OCI-LY7 (cell line): ENCODE measurements around the gene HIPK3. TPM values are rescaled to one million over a fixed set of nuclear protein-coding genes. Genes with fewer than 3 reads are reported as not detected.

Source experiments
- BruUV-seq: library from RNA; stranded (reverse); fragments of 400-500 nt; replicated peaks from 2 replicates; lab custom pipeline; 2021; lab: Mats Ljungman, UMichigan
- CTCF ChIA-PET: fragments of 300-600 bp; sonication (Branson Sonifier 250); formaldehyde crosslinking; loops from one replicate; lab custom pipeline; 2022; ENCODE audit warnings: antibody characterized with exemption; ENCODE audit not compliant: unreplicated experiment; lab: Charles Lee
- POLR2A ChIA-PET: fragments of 300-600 bp; sonication (Branson Sonifier 250); formaldehyde crosslinking; loops from one replicate; lab custom pipeline; 2022; ENCODE audit warnings: antibody characterized with exemption; lab: Charles Lee
- DNase-seq: peaks from one replicate; pipeline ENCODE4 v3.0.0-alpha.2; 2015; ENCODE audit warnings: low spot score
- H2AFZ ChIP-seq: fragments of 200-600 bp; sonication (generic), shearing (Covaris generic); 2 replicates; pipeline ENCODE4 v1.6.1; 2014; ENCODE audit warnings: mild to moderate bottlenecking, antibody characterized with exemption, low read length, moderate library complexity
- H3K27ac ChIP-seq: fragments of 200-600 bp; sonication (generic); 2 replicates; pipeline ENCODE4 v1.5.1; 2014; ENCODE audit warnings: mixed run types, low read depth, mild to moderate bottlenecking, moderate library complexity, low read length, inconsistent platforms; ENCODE audit not compliant: poor library complexity, severe bottlenecking
- H3K36me3 ChIP-seq: fragments of 200-600 bp; sonication (generic); 2 replicates; pipeline ENCODE4 v1.6.1; 2014; ENCODE audit warnings: mild to moderate bottlenecking, antibody characterized with exemption, low read length, moderate library complexity, mixed read lengths; ENCODE audit not compliant: insufficient read depth
- H3K4me1 ChIP-seq: fragments of 200-600 bp; sonication (generic); 2 replicates; pipeline ENCODE4 v1.5.1; 2014; ENCODE audit warnings: mild to moderate bottlenecking, low read length; ENCODE audit not compliant: insufficient read depth, poor library complexity, severe bottlenecking
- H3K4me2 ChIP-seq: fragments of 200-600 bp; sonication (generic); 2 replicates; pipeline ENCODE4 v1.6.1; 2014; ENCODE audit warnings: mild to moderate bottlenecking, low read length
- H3K4me3 ChIP-seq: fragments of 200-600 bp; sonication (generic); 2 replicates; pipeline ENCODE4 v1.5.1; 2014; ENCODE audit warnings: mild to moderate bottlenecking, low read depth, low read length; ENCODE audit not compliant: poor library complexity, severe bottlenecking
- H3K79me2 ChIP-seq: fragments of 200-600 bp; sonication (generic); 2 replicates; pipeline ENCODE4 v1.6.1; 2016; ENCODE audit warnings: low read depth, mild to moderate bottlenecking, low read length, moderate library complexity, mixed read lengths; ENCODE audit not compliant: insufficient read depth
- H3K9me2 ChIP-seq: fragments of 200-600 bp; sonication (generic); 2 replicates; pipeline ENCODE4 v1.6.1; 2016; ENCODE audit warnings: mild to moderate bottlenecking, low read length, mixed read lengths; ENCODE audit not compliant: insufficient read depth
- H3K9me3 ChIP-seq: fragments of 200-600 bp; sonication (generic); 2 replicates; pipeline ENCODE4 v1.6.1; 2014; ENCODE audit warnings: mild to moderate bottlenecking, mixed run types, low read length, mixed read lengths
- H4K20me1 ChIP-seq: fragments of 200-600 bp; sonication (generic); 2 replicates; pipeline ENCODE4 v1.6.1; 2014; ENCODE audit warnings: mild to moderate bottlenecking, antibody characterized with exemption, low read length, moderate library complexity, mixed read lengths; ENCODE audit not compliant: insufficient read depth
- CTCF ChIP-seq: fragments of 200-600 bp; sonication (generic); conservative IDR thresholded peaks from 2 replicates; pipeline ENCODE4 v1.5.1; 2014; ENCODE audit warnings: mild to moderate bottlenecking, antibody characterized with exemption, low read length, moderate library complexity, mixed read lengths
- EZH2phosphoT487 ChIP-seq: fragments of 200-600 bp; sonication (generic); IDR thresholded peaks from 2 replicates; pipeline ENCODE4 v1.6.1; 2018; ENCODE audit warnings: low read depth, borderline replicate concordance, mild to moderate bottlenecking, mixed run types, antibody characterized with exemption, low read length, moderate library complexity, mixed read lengths
- intact Hi-C: fragments of 100-400 bp; cut with micrococcal nuclease; formaldehyde crosslinking; loops from one replicate; pipeline ENCODE4 v1.10.0; 2022; ENCODE audit not compliant: unreplicated experiment
- total RNA-seq, 2 experiments: library from RNA; depleted of rRNA in 1 of 2; stranded (reverse); fragments of >200 nt in 1 of 2; shearing (Covaris generic) in 1 of 2; gene quantifications; 2 replicates each; pipeline ENCODE4 v1.2.3, GENCODE V29; 2014 to 2022

Gene HIPK3
- total RNA-seq, 2 experiments from 2014 or later = 19.0 to 28.4 TPM

- no peaks in the 10 kb centered on the region for H3K9me3 ChIP-seq
- no peaks in the 10 kb centered on the region for H3K9me2 ChIP-seq
- peak overlapping the region; percentile 75 for H3K4me3 ChIP-seq
- ChIA-PET POLR2A (interaction anchor here (1.0 to 3.6 kb wide), 3 partner anchors 12 to 102 kb away, joined by 3 to 20 read pairs (median 6); no protein-coding TSS in a partner anchor), CTCF (no interaction called here)
- H3K36me3 ChIP-seq = no peaks in the 10 kb centered on the region; the same call in 1 of the 2 replicates
- no peak overlapping the region; the same call in 1 of the 2 replicates for H2AFZ ChIP-seq
- H3K79me2 ChIP-seq = peaks cover 62% of the 10 kb centered on the region
- peak; percentile 55 for DNase-seq
- 0 out of 2 replicates have a peak, but pooled peaks have one; percentile 28 for TF ChIP-seq CTCF
- no peak for TF ChIP-seq EZH2phosphoT487
- peak overlapping the region; percentile 96 for H3K27ac ChIP-seq
- intact Hi-C loops = loop anchor here (5.0 kb wide), 2 partner anchors 165 to 360 kb away; partner anchors contain the start of gene CD59
- peaks cover 5% of the 10 kb centered on the region; the same call in 1 of the 2 replicates for H4K20me1 ChIP-seq
- peak overlapping the region; percentile 87 for H3K4me2 ChIP-seq
- H3K4me1 ChIP-seq = peaks cover 62% of the 10 kb centered on the region
- no TSS peak for BruUV-seq
These were observed 120.5 kb downstream of the HIPK3 start for GRCh38 chr11:33377412-33378370.

GRCh38 chr11:33379947-33380346 lies 122.8 kb downstream of the HIPK3 start:
- no TSS peak for BruUV-seq
- peaks cover 81% of the 10 kb centered on the region for H3K79me2 ChIP-seq
- CTCF ChIA-PET = interaction anchor here (0.9 to 1.4 kb wide), 2 partner anchors 25 to 96 kb away, joined by 3 to 5 read pairs; no protein-coding TSS in a partner anchor

More at GRCh38 chr11:33379947-33380346, 122.8 kb downstream of the HIPK3 start:
- Histone ChIP-seq H3K36me3 (peaks cover 1% of the 10 kb centered on the region), H3K4me2 (peak overlapping the region; percentile 87), H2AFZ (no peak overlapping the region), H3K9me2 (no peaks in the 10 kb centered on the region), H3K4me3 (peak overlapping the region; percentile 75), H3K27ac (peak overlapping the region; percentile 96), H3K9me3 (peaks cover under 1% of the 10 kb centered on the region; the same call in 1 of the 2 replicates), H4K20me1 (peaks cover 5% of the 10 kb centered on the region; the same call in 1 of the 2 replicates), H3K4me1 (peaks cover 76% of the 10 kb centered on the region)
- POLR2A ChIA-PET = interaction anchor here (0.6 to 3.6 kb wide), 12 partner anchors 10 to 487 kb away, joined by 3 to 20 read pairs (median 3); partner anchors contain the start of gene QSER1
- DNase-seq = peak; percentile 75
- TF ChIP-seq CTCF (peak; percentile 13; the same call in 1 of the 2 replicates), EZH2phosphoT487 (no peak)
- intact Hi-C loops = loop anchor here (5.0 kb wide), 2 partner anchors 162 to 357 kb away; partner anchors contain the start of gene CD59
